HepG2 (cell line): ENCODE measurements around the gene WDR81. TPM values are rescaled to one million over a fixed set of nuclear protein-coding genes. Genes with fewer than 3 reads are reported as not detected.

Source experiments
- HNRNPLL ChIP-seq: fragments of 200-400 bp; formaldehyde crosslinking; IDR thresholded peaks from 2 replicates; pipeline ENCODE4 v1.6.1; 2017; ENCODE audit warnings: mild to moderate bottlenecking, low read depth, low read length; ENCODE audit not compliant: poor library complexity, severe bottlenecking
- POLR2AphosphoS5 ChIP-seq: IDR thresholded peaks from 2 replicates; pipeline ENCODE4 v1.6.1; 2012; ENCODE audit warnings: low read depth, low read length
- U2AF1 ChIP-seq: fragments of 200-400 bp; formaldehyde crosslinking; optimal IDR thresholded peaks from 2 replicates; pipeline ENCODE3; 2017; ENCODE audit warnings: mild to moderate bottlenecking, low read depth, low read length
- ZNF639 ChIP-seq: conservative IDR thresholded peaks from 2 replicates; pipeline ENCODE4 v1.6.1; 2018; ENCODE audit warnings: missing genetic modification reagents
- ZNF891 ChIP-seq: sonication (generic); formaldehyde crosslinking; IDR thresholded peaks from 2 replicates; pipeline ENCODE4 v1.5.0; 2020; ENCODE audit warnings: mild to moderate bottlenecking, missing genetic modification reagents
- polyA plus RNA-seq, 8 experiments: library from polyadenylated mRNA; depleted of rRNA in 3 of 8; stranded (reverse) in 7 of 8; unstranded in 1 of 8; fragments of >200 nt; fragmentation: Illumina TruSeq in 4 of 8; extraction: Trizol in 4 of 8; gene quantifications; 2 replicates each; pipeline versions ENCODE4 v1.2.1 to v1.2.3, GENCODE V29; 2011 to 2016; ENCODE audit warnings: low read depth in 4 of 8, missing spikeins in 1 of 8, mixed read lengths in 1 of 8; ENCODE audit not compliant: insufficient read depth in 1 of 8
- total RNA-seq, 5 experiments: library from RNA; depleted of rRNA; stranded (reverse); fragments of >200 nt; fragmentation: Illumina TruSeq; extraction: Trizol; gene quantifications; 2 replicates each; pipeline ENCODE4 v1.2.3, GENCODE V29; 2016; ENCODE audit warnings: low read depth in 1 of 5
- TF ChIP-seq, protein P1 (sequence below): sonication (generic); formaldehyde crosslinking; IDR thresholded peaks from 2 replicates; pipeline ENCODE4 v1.4.0; 2020; ENCODE audit warnings: missing genetic modification reagents

The WDR81 gene
- total and polyA plus RNA-seq, 2 of the 13 experiments (the other 11 are each of a cell fraction or from before 2014, with no cell fraction given) = 9.1 to 16.7 TPM

- no peak for TF ChIP-seq ZNF639
- no peak for TF ChIP-seq HNRNPLL
- TF ChIP-seq, protein P1, sequence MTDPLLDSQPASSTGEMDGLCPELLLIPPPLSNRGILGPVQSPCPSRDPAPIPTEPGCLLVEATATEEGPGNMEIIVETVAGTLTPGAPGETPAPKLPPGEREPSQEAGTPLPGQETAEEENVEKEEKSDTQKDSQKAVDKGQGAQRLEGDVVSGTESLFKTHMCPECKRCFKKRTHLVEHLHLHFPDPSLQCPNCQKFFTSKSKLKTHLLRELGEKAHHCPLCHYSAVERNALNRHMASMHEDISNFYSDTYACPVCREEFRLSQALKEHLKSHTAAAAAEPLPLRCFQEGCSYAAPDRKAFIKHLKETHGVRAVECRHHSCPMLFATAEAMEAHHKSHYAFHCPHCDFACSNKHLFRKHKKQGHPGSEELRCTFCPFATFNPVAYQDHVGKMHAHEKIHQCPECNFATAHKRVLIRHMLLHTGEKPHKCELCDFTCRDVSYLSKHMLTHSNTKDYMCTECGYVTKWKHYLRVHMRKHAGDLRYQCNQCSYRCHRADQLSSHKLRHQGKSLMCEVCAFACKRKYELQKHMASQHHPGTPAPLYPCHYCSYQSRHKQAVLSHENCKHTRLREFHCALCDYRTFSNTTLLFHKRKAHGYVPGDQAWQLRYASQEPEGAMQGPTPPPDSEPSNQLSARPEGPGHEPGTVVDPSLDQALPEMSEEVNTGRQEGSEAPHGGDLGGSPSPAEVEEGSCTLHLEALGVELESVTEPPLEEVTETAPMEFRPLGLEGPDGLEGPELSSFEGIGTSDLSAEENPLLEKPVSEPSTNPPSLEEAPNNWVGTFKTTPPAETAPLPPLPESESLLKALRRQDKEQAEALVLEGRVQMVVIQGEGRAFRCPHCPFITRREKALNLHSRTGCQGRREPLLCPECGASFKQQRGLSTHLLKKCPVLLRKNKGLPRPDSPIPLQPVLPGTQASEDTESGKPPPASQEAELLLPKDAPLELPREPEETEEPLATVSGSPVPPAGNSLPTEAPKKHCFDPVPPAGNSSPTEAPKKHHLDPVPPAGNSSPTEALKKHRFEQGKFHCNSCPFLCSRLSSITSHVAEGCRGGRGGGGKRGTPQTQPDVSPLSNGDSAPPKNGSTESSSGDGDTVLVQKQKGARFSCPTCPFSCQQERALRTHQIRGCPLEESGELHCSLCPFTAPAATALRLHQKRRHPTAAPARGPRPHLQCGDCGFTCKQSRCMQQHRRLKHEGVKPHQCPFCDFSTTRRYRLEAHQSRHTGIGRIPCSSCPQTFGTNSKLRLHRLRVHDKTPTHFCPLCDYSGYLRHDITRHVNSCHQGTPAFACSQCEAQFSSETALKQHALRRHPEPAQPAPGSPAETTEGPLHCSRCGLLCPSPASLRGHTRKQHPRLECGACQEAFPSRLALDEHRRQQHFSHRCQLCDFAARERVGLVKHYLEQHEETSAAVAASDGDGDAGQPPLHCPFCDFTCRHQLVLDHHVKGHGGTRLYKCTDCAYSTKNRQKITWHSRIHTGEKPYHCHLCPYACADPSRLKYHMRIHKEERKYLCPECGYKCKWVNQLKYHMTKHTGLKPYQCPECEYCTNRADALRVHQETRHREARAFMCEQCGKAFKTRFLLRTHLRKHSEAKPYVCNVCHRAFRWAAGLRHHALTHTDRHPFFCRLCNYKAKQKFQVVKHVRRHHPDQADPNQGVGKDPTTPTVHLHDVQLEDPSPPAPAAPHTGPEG (CRISPR knock-in tag) = no peak
- no peak for TF ChIP-seq ZNF891
- TF ChIP-seq U2AF1 = no peak
- TF ChIP-seq POLR2AphosphoS5 = no peak
- TF ChIP-seq, all 625 proteins: peak for 0
These were observed 62.2 kb downstream of the WDR81 start (continued) for GRCh38 chr17:1786708-1787107.
